HG03378 (cell line): Measurements from ENCODE around the gene DTNBP1.

Source experiments
- ATAC-seq: cut with Tn5 transposase; IDR thresholded peaks from one replicate; pipeline ENCODE4 v1.9.1; 2021; ENCODE audit warnings: mild to moderate bottlenecking, moderate library complexity; ENCODE audit not compliant: unreplicated experiment

The DTNBP1 gene

GRCh38 chr6:15536198-15536955, 126.5 kb downstream of the DTNBP1 start:
- no peak for ATAC-seq

GRCh38 chr6:15535495-15536197, 127.2 kb downstream of the DTNBP1 start:
- ATAC-seq: no peak

GRCh38 chr6:15534974-15535373, 127.9 kb downstream of the DTNBP1 start:
- ATAC-seq: no peak

DNA sequence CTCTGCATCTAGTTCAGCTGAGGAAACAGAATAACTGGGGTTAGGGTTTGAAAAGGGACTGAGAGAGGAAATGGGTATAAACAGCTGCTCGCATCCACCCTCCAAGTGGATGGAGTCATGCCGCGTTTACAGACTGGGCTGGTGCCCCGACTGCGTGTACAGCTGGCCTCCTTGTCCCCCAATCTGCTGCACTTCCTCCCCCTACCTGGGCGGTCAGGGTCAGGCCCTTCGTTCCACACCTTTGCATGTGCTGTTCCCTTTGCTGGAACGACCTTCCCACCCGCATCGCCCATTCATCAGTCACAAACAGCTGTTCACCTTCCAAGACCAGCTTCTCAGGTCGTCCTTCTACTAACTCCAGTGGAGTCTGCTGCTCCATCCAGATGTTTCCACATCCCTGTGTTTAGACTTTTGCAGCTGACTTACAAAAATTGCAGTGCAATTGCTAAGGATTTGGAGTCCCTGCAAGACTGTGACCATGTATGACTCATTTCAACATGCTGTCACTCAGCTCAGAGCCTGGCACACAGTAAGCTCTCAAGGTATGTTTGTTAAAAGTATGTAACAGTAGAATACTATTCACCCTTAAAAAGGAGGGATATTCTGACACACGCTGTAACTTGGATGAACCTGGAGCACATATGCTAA, 129.3 kb downstream of the DTNBP1 start:
- no peak for ATAC-seq

DNA sequence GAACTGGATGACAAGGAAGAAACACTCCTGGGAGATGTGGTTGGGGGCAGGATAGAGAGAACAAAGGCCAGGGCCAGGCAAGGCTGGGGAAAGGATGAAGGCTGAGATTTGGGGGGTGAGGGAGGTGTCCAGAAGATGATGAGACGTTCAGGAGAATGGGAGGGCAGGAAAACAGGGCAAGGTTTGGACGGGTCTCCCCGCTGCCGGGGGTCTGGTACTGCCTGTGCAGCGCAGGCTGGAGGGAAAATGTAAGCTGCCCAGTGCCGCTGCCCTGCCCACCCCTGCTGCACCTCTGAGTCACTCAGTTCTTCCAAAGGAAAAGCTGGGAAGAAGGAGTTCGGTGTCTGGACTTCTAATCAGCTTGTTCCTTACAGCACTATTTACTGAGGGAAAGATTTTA, 130.9 kb downstream of the DTNBP1 start:
- no peak for ATAC-seq

DNA sequence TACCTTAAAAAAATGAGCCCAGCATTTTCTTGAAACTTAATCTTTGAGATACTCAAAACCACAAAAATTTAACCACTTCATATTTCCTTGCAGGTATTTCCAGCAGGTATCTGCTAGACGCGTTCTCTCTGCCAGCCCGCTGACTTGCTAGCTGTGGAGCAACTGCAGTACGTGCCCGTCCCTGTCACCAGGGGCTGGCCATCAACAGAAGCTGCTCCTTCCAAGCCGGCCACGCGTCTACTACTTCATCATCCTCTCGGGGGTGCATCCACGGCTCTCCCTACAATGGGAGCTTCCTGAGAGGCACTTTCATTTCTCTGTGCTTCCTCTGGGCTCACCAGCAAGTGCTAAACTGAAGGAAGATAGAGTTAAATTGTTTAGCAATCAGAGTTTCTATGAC, 132.4 kb downstream of the DTNBP1 start:
- no peak for ATAC-seq

GRCh38 chr6:15528870-15529269, 134.0 kb downstream of the DTNBP1 start:
- no peak for ATAC-seq

GRCh38 chr6:15527838-15528617, 134.8 kb downstream of the DTNBP1 start:
- no peak for ATAC-seq

DNA sequence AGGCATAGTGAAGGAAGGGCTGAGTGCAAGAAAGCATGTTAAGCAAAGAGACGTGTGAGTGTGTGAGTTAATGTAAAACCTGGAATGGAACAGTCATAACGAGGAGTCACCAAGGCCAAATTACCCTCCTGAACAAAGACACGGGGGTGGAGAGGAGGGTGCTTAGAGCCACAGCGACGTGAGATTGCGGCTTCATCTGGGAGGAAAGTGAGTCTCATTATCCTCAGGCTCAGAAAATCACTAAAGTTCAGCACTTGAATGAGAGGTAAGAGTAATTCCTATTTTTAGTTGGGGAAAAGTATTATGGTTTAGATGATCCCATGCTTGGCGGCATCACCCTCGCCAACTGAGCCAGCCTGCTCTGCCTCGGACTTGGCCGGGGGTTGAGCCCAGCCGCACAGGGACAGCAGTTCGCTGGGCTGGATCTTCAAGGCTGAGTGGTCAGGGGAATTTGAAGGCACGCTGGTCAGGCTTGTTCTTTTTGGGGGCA, 136.6 kb downstream of the DTNBP1 start:
- ATAC-seq: no peak

GRCh38 chr6:15524861-15525401, 137.9 kb downstream of the DTNBP1 start:
- ATAC-seq: no peak

DNA sequence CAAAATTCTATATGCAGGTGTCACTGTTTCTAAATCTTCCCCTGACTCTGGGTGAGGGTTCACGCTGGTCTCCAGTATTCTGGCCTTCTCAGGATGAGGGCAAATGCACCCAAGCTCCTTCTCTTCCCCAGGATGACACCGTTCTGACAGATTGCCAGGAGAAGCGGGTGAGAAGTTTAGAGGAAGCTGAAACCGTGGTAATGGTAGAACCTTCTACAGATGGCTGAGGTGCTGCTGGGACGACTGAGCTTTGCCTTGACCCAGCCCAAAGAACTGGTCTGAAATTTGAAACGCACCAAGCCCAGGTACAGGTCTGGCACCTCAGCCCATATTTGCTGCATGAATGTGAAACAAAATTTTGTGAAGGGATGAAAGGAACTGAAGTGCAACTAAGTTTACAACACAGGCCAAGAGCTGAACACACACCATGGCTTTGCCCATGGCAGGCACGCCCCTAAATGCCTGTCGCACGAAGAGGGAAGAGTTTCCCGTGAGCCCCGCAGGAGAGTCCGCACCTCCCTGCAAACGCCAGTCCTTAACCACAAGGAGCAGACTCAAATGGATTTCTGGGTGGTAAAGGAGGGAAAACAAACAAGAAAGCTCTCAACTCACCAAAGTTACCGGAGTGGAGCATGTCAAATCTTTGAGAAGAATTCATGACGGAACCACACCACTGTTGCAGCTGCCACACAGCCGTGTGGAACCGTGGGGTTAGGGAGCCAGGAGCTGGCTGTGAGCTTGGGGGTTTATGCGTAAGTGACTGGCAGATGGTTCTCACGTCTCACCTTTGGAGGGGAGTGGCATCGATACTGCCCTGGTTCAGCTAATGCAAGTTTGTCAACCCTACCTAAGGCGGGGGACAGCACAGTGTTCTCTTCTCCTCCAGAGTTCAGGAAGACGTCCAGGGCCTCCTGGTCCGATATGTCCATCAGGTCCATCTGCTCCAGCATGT, 138.9 kb downstream of the DTNBP1 start:
- ATAC-seq: no peak

DNA sequence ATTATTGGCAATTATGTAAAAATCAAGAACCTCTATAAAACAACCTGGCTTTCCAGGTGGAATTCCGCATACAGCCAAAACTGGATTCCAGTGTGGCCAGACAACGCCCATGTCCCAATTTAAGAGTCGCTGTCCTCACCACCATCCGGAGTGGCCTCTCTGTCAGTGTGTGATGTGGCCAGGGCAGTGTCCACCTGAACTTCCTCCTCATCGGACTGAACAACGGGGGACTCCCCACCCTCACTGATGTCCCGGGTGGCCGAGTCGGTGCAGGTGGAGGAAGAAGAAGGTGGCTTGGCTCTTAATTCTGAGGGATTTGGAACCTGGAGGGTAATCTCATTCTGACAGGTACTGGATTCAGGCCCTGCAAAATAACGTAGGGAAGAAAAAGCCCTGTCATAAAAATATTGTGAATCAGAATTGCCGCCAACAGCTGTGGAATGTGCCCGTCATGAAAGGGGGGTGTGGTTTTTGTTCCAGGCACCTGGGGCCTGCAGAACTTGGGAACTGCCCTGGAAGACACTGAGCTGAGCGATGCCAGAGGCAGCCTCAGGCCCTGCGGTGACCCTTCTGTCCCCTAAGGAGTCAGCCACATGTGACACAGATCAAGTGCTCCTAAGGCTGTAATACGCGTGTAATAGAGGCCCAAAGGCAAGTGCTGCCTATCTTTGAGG, 139.8 kb downstream of the DTNBP1 start:
- ATAC-seq: no peak

DNA sequence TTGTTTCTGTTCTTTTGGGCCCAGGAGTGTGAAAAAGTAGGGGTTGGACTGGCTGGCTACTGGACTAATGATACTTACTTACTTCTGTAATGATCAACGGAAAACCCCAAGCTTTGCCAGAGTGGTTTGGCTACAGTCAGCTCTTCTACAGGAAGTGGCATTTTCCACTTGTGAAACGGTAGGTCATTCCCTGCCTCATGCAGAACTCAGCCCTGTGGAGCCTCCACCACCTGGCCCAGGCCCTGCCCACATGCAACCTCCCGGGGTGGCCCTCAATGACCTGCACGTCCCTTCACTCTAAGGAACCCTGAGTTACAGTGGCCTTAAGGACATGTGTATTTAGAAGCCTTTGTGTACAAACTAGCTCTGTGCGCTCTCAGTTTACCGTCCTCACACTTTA, 140.4 kb downstream of the DTNBP1 start:
- ATAC-seq: no peak

DNA sequence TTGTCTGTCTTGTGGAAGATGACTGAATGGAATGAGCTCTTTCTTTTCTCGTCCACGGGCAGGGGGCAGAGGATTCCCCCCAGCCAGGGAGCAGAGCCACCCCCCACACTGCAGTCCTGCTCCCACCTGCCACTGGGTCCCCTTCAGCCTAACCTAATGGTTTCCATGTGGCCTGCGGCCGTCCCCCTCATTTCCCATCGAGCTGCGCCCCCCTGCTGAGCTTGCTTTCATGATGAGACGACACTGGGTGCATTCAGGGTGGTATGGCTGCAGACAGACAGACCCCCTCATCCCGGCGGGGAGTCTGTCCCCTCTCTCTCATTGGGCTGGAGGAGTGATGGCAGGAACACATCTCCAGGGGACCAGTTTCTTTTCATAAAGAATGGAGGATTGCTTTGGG, 140.8 kb downstream of the DTNBP1 start:
- no peak for ATAC-seq

DNA sequence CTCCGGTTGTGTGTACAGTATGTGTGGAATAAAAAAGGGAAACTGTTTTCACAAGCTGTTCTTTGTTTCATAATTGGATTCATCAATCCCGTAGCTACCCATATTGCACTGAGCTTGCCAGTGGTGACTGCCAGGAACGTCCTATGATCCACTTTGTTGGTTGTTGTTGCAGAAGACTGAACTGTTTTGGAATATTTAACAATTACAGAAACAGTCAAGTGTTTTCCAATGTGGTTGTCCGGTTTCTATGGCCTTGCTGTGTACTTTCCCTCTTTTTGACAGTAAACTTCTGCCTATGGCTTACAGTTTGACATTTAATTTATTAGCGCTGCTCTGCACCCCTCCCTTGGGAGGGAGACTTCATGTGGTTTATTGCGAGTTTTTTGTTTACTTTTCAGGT, 141.2 kb downstream of the DTNBP1 start:
- no peak for ATAC-seq

- ATAC-seq: no peak
Measured at GRCh38 chr6:15520626-15521203, 142.1 kb downstream of the DTNBP1 start.

- no peak for ATAC-seq
Measured at GRCh38 chr6:15519681-15520080, 143.1 kb downstream of the DTNBP1 start.

GRCh38 chr6:15518878-15519277, 143.9 kb downstream of the DTNBP1 start:
- no peak for ATAC-seq

- no peak for ATAC-seq
Measured at GRCh38 chr6:15518057-15518456, 144.8 kb downstream of the DTNBP1 start.
